Sigmoid colon (tissue), 7 donors: ENCODE measurements around the gene CAMK1D. TPM values are rescaled to one million over a fixed set of nuclear protein-coding genes. Genes with fewer than 3 reads are reported as not detected.

ENCODE experiments used
- DNase-seq: peaks from one replicate; pipeline ENCODE4 v3.0.0-alpha.2; 2019
- H3K27ac ChIP-seq, 4 donors: fragments of 200-600 bp; sonication (generic); one replicate each; pipeline ENCODE4 v1.5.1; 2016 to 2019; ENCODE audit warnings: mild to moderate bottlenecking in 1 of 4
- H3K27me3 ChIP-seq, 3 donors: fragments of 200-600 bp; sonication (generic); one replicate each; pipeline ENCODE4 v1.5.1; 2019; ENCODE audit warnings: mild to moderate bottlenecking in 1 of 3
- H3K36me3 ChIP-seq, 4 donors: fragments of 200-600 bp; sonication (generic); one replicate each; pipeline ENCODE4 v1.5.1; 2016 to 2019
- H3K4me1 ChIP-seq, 4 donors: fragments of 200-600 bp; sonication (generic); one replicate each; pipeline ENCODE4 v1.5.1; 2017 to 2019
- H3K4me3 ChIP-seq, 4 donors: fragments of 200-600 bp; sonication (generic); one replicate each; pipeline ENCODE4 v1.5.1; 2017 to 2019; ENCODE audit warnings: mild to moderate bottlenecking in 2 of 4, moderate library complexity in 1 of 4
- H3K9me3 ChIP-seq, 4 donors: fragments of 200-600 bp in 3 of 4; sonication (generic) in 3 of 4; one replicate each; pipeline versions ENCODE4 v1.5.1 to v1.6.1; 2013 to 2019
- CTCF ChIP-seq, 4 experiments: fragments of 450-650 bp in 3 of 4; fragments of 200-600 bp in 1 of 4; IDR thresholded peaks; one replicate each; pipeline ENCODE4 v1.5.1; 2016 to 2019; ENCODE audit warnings: antibody characterized with exemption in 4 of 4, mild to moderate bottlenecking in 3 of 4, moderate library complexity in 2 of 4
- EP300 ChIP-seq, 4 donors: sonication (generic); formaldehyde crosslinking; IDR thresholded peaks; one replicate each; pipeline ENCODE4 v1.6.1; 2017; ENCODE audit warnings: antibody characterized with exemption in 4 of 4
- POLR2A ChIP-seq, 2 donors: fragments of 450-650 bp; IDR thresholded peaks; one replicate each; pipeline ENCODE4 v1.6.1; 2016; ENCODE audit warnings: antibody characterized with exemption in 2 of 2, mild to moderate bottlenecking in 2 of 2, moderate library complexity in 2 of 2
- POLR2AphosphoS5 ChIP-seq, 4 donors: sonication (generic); formaldehyde crosslinking; IDR thresholded peaks; one replicate each; pipeline ENCODE4 v1.6.1; 2017; ENCODE audit warnings: antibody characterized with exemption in 4 of 4
- WGBS, 2 donors: extraction: QIAGEN DNeasy Blood & Tissue Kit; methylation state at CpG; one replicate each; pipeline ENCODE4 v1.1.7; 2013; 5-methylcytosine and 5-hydroxymethylcytosine counted together
- intact Hi-C: fragments of 100-400 bp; cut with DNase I; formaldehyde crosslinking; loops from one replicate; pipeline ENCODE4 v1.15.1; 2023
- polyA plus RNA-seq, 3 donors: library from polyadenylated mRNA; stranded (reverse); fragments of 200-250 nt; gene quantifications; one replicate each; pipeline ENCODE4 v1.2.3, GENCODE V29; 2013
- total RNA-seq, 4 donors: library from RNA; depleted of rRNA; stranded (reverse); fragments of >200 nt; gene quantifications; one replicate each; pipeline ENCODE4 v1.1.0, GENCODE V29; 2016
- donor health status: healthy with polysubstance abuse.
- donor health status: Bipolar disorder and iron deficiency.
- donor health status: healthy.

Gene CAMK1D
- total and polyA plus RNA-seq, 7 donors, result 7.2 to 11.5 (median 8.6) TPM

GRCh38 chr10:12405342-12406320 is 56.3 kb downstream of the CAMK1D start:
- TF ChIP-seq CTCF (IDR thresholded peaks at IDR 0.05) (no peak), POLR2AphosphoS5 (IDR thresholded peaks at IDR 0.05) (no peak), POLR2A (IDR thresholded peaks at IDR 0.05) (no peak)
- DNase-seq, result no peak
- H3K27me3 ChIP-seq, result no peaks in the 10 kb centered on the region
- no peaks in the 10 kb centered on the region for H3K36me3 ChIP-seq
- no peak overlapping the region for H3K4me3 ChIP-seq
- H3K27ac ChIP-seq, result no peak overlapping the region
- peaks cover 0 to 15% (median 3%) of the 10 kb centered on the region in 4 donors for H3K4me1 ChIP-seq
- intact Hi-C loops, result no loop called here
- no peaks in the 10 kb centered on the region for H3K9me3 ChIP-seq
- 25 to 61% methylated on average over 24 of the region's 24 CpGs for WGBS, 2 donors

- intact Hi-C loops, result no loop called here
- Histone ChIP-seq H3K4me1 (peaks cover 0 to 14% (median 3%) of the 10 kb centered on the region in 4 donors), H3K27me3 (no peaks in the 10 kb centered on the region), H3K4me3 (no peak overlapping the region), H3K9me3 (no peaks in the 10 kb centered on the region), H3K36me3 (no peaks in the 10 kb centered on the region), H3K27ac (no peak overlapping the region)
- TF ChIP-seq POLR2AphosphoS5 (IDR thresholded peaks at IDR 0.05) (no peak), CTCF (IDR thresholded peaks at IDR 0.05) (no peak), POLR2A (IDR thresholded peaks at IDR 0.05) (no peak), EP300 (IDR thresholded peaks at IDR 0.05) (no peak)
- WGBS, 2 donors, result 95 to 96% methylated on average over 9 of the region's 9 CpGs
- DNase-seq, result no peak
Measured at GRCh38 chr10:12406764-12407400, 57.5 kb downstream of the CAMK1D start.

- Histone ChIP-seq H3K4me3 (no peak overlapping the region), H3K4me1 (no peaks in the 10 kb centered on the region), H3K27ac (no peak overlapping the region), H3K36me3 (no peaks in the 10 kb centered on the region), H3K9me3 (no peaks in the 10 kb centered on the region), H3K27me3 (no peaks in the 10 kb centered on the region)
- intact Hi-C loops, result no loop called here
- DNase-seq, result no peak
- TF ChIP-seq POLR2A (IDR thresholded peaks at IDR 0.05) (no peak), CTCF (IDR thresholded peaks at IDR 0.05) (no peak), POLR2AphosphoS5 (IDR thresholded peaks at IDR 0.05) (no peak), EP300 (IDR thresholded peaks at IDR 0.05) (no peak)
- WGBS, 2 donors, result 95 to 96% methylated on average over 8 of the region's 8 CpGs
Measured at GRCh38 chr10:12408472-12408871, 59.1 kb downstream of the CAMK1D start.

GRCh38 chr10:12409161-12409560 is 59.8 kb downstream of the CAMK1D start:
- no peak overlapping the region for H3K4me3 ChIP-seq
- TF ChIP-seq EP300 (IDR thresholded peaks at IDR 0.05) (no peak), POLR2A (IDR thresholded peaks at IDR 0.05) (no peak), POLR2AphosphoS5 (IDR thresholded peaks at IDR 0.05) (no peak), CTCF (IDR thresholded peaks at IDR 0.05) (no peak)
- intact Hi-C loops, result no loop called here
- no peak for DNase-seq
- 87 to 94% methylated on average over 11 of the region's 11 CpGs for WGBS, 2 donors
- no peaks in the 10 kb centered on the region for H3K27me3 ChIP-seq
- peaks cover 0 to 1% (median 0%) of the 10 kb centered on the region in 4 donors for H3K4me1 ChIP-seq
- no peaks in the 10 kb centered on the region for H3K36me3 ChIP-seq
- no peak overlapping the region for H3K27ac ChIP-seq
- H3K9me3 ChIP-seq, result no peaks in the 10 kb centered on the region
